ENCODE results near the gene POLR1C.

The POLR1C gene

DNA sequence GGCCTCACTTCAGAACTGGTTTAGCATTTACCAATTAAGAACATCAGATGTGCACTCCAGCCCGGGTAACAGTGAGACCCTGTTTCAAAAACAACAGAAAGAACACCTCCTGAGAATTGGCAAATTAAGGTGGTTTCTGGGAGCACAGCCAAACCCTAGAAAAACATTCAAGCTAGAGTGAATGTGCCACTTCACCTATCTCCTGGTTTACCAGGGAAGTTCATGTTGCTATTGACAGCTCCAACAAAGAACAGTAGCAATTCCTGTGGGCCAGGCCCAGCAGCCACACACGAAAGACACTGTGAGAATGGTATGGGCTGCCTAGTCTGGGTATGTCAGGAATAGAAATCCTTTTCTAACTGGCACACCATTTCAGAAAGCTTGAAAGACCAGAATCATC lies 4.9 kb downstream of the POLR1C start:
- Histone ChIP-seq H4K20me1 (ENCODE audit: insufficient read depth, low read length, poor library complexity, severe bottlenecking) (peaks cover 8% of the 10 kb centered on the region), H3K4me1 (ENCODE audit: insufficient read depth, low read length, poor library complexity, severe bottlenecking) (peaks cover 15% of the 10 kb centered on the region), H3K9me3 (ENCODE audit: insufficient read depth, low read depth, low read length) (no peaks in the 10 kb centered on the region), H3K4me3 (ENCODE audit: low read length, poor library complexity, severe bottlenecking) (no peak overlapping the region), H2AFZ (ENCODE audit: low read length) (no peak overlapping the region), H3K4me2 (ENCODE audit: low read depth, low read length, poor library complexity, severe bottlenecking) (no peak overlapping the region), H3K9ac (ENCODE audit: low read depth, low read length, poor library complexity, severe bottlenecking) (no peak overlapping the region), H3K9me2 (replicated peaks; ENCODE audit: low read depth, low read length) (no peaks in the 10 kb centered on the region), H3K79me2 (ENCODE audit: insufficient read depth, low read length) (peaks cover 34% of the 10 kb centered on the region), H3F3A (ENCODE audit: low read depth) (no peaks in the 10 kb centered on the region), H3K36me3 (ENCODE audit: insufficient read depth, low read length) (peaks cover 76% of the 10 kb centered on the region; the same call in 1 of the 2 replicates), H3K27me3 (ENCODE audit: insufficient read depth, low read length, poor library complexity, severe bottlenecking) (no peaks in the 10 kb centered on the region)
- no peak for TF ChIP-seq EZH2phosphoT487 (IDR thresholded peaks at IDR 0.05; ENCODE audit: borderline replicate concordance)
- no peak for TF ChIP-seq CTCF (conservative IDR thresholded peaks at IDR 0.05; ENCODE audit: low read length)

- H3K9ac ChIP-seq (ENCODE audit: low read depth, low read length, poor library complexity, severe bottlenecking): no peak overlapping the region
- H3F3A ChIP-seq (ENCODE audit: low read depth): no peaks in the 10 kb centered on the region
- no peaks in the 10 kb centered on the region for H3K27me3 ChIP-seq (ENCODE audit: insufficient read depth, low read length, poor library complexity, severe bottlenecking)
- H3K4me2 ChIP-seq (ENCODE audit: low read depth, low read length, poor library complexity, severe bottlenecking): no peak overlapping the region
- H3K36me3 ChIP-seq (ENCODE audit: insufficient read depth, low read length): peaks cover 85% of the 10 kb centered on the region; the same call in 1 of the 2 replicates
- no peaks in the 10 kb centered on the region for H3K9me2 ChIP-seq (replicated peaks; ENCODE audit: low read depth, low read length)
- H3K4me3 ChIP-seq (ENCODE audit: low read length, poor library complexity, severe bottlenecking): no peak overlapping the region
- H3K79me2 ChIP-seq (ENCODE audit: insufficient read depth, low read length): peaks cover 25% of the 10 kb centered on the region
- peaks cover 13% of the 10 kb centered on the region for H3K4me1 ChIP-seq (ENCODE audit: insufficient read depth, low read length, poor library complexity, severe bottlenecking)
- H3K9me3 ChIP-seq (ENCODE audit: insufficient read depth, low read depth, low read length): no peaks in the 10 kb centered on the region
- no peak overlapping the region for H2AFZ ChIP-seq (ENCODE audit: low read length)
- peaks cover 7% of the 10 kb centered on the region for H4K20me1 ChIP-seq (ENCODE audit: insufficient read depth, low read length, poor library complexity, severe bottlenecking)
- TF ChIP-seq CTCF (conservative IDR thresholded peaks at IDR 0.05; ENCODE audit: low read length) (no peak), EZH2phosphoT487 (IDR thresholded peaks at IDR 0.05; ENCODE audit: borderline replicate concordance) (no peak)
These were observed 5.8 kb downstream of the POLR1C start for GRCh38 chr6:43522547-43523261.

DNA sequence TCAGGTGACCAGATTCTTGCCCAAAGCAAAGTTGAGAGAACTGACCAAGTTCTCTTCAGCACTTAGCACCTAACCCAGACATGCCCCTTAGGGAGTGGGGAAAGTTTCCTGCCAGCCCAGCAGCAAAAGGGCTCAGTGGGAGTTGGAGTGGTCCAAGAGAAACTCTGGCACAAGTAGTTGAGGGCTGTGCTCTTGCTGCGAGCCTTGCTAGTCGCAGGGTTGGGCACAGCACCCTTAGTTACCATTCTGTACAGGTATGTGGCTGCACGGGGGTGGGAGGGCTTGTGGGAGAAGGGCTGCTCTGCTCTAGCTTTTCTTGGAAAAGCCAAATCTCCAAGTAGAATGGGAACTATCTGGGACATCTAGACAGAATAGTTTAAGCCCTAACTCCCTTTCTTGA lies 6.4 kb downstream of the POLR1C start:
- no peak overlapping the region for H3K4me3 ChIP-seq (ENCODE audit: low read length, poor library complexity, severe bottlenecking)
- no peaks in the 10 kb centered on the region for H3F3A ChIP-seq (ENCODE audit: low read depth)
- H3K4me2 ChIP-seq (ENCODE audit: low read depth, low read length, poor library complexity, severe bottlenecking): no peak overlapping the region

More for the DNA sequence above, 6.4 kb downstream of the POLR1C start:
- Histone ChIP-seq H3K4me1 (ENCODE audit: insufficient read depth, low read length, poor library complexity, severe bottlenecking) (peaks cover 8% of the 10 kb centered on the region), H3K9me2 (replicated peaks; ENCODE audit: low read depth, low read length) (no peaks in the 10 kb centered on the region), H3K27me3 (ENCODE audit: insufficient read depth, low read length, poor library complexity, severe bottlenecking) (no peaks in the 10 kb centered on the region), H2AFZ (ENCODE audit: low read length) (no peak overlapping the region), H4K20me1 (ENCODE audit: insufficient read depth, low read length, poor library complexity, severe bottlenecking) (peaks cover 1% of the 10 kb centered on the region), H3K9ac (ENCODE audit: low read depth, low read length, poor library complexity, severe bottlenecking) (no peak overlapping the region), H3K9me3 (ENCODE audit: insufficient read depth, low read depth, low read length) (no peaks in the 10 kb centered on the region), H3K36me3 (ENCODE audit: insufficient read depth, low read length) (peaks cover 91% of the 10 kb centered on the region; the same call in 1 of the 2 replicates), H3K79me2 (ENCODE audit: insufficient read depth, low read length) (peaks cover 20% of the 10 kb centered on the region)
- TF ChIP-seq CTCF (conservative IDR thresholded peaks at IDR 0.05; ENCODE audit: low read length) (no peak), EZH2phosphoT487 (IDR thresholded peaks at IDR 0.05; ENCODE audit: borderline replicate concordance) (no peak)
